ENCODE measurements around the gene POU3F3.

DNA sequence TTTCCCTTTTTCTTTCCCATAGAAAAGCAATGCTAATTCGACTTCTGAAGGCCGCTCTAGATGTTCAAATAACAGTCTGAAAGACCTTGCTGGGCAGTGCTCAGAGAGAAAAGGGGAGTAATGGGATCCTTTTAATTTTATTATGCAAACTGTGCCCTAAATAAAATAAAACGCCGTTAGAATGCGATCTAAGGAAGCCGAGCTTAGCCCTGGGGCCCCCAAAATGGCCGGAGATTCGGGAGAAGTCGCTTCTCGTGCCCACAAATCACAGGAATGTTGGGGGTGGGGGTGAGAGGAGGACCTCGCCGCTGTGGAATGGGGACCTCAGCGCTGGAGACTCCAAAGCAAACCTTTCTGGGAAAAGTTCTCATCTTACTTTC lies 8.4 kb upstream of the POU3F3 start:
- TF ChIP-seq GABPA (IDR thresholded peaks at IDR 0.05; ENCODE audit: low read depth) = no peak
- TF ChIP-seq, protein P1, sequence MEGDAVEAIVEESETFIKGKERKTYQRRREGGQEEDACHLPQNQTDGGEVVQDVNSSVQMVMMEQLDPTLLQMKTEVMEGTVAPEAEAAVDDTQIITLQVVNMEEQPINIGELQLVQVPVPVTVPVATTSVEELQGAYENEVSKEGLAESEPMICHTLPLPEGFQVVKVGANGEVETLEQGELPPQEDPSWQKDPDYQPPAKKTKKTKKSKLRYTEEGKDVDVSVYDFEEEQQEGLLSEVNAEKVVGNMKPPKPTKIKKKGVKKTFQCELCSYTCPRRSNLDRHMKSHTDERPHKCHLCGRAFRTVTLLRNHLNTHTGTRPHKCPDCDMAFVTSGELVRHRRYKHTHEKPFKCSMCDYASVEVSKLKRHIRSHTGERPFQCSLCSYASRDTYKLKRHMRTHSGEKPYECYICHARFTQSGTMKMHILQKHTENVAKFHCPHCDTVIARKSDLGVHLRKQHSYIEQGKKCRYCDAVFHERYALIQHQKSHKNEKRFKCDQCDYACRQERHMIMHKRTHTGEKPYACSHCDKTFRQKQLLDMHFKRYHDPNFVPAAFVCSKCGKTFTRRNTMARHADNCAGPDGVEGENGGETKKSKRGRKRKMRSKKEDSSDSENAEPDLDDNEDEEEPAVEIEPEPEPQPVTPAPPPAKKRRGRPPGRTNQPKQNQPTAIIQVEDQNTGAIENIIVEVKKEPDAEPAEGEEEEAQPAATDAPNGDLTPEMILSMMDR (IDR thresholded peaks at IDR 0.05; ENCODE audit: insufficient read depth, low read length) = no peak
